Karpas-422 (cell line): ENCODE results near the gene DYRK1A. TPM values are rescaled to one million over a fixed set of nuclear protein-coding genes. Genes with fewer than 3 reads are reported as not detected.

Experiments used
- DNase-seq: peaks from one replicate; pipeline ENCODE4 v3.0.0-alpha.2; 2015
- H2AFZ ChIP-seq: fragments of 200-600 bp; sonication (generic); 2 replicates; pipeline ENCODE4 v1.6.1; 2014; ENCODE audit warnings: antibody characterized with exemption, low read length, mixed read lengths
- H3K27ac ChIP-seq: fragments of 200-600 bp; sonication (generic); 2 replicates; pipeline ENCODE4 v1.5.1; 2014; ENCODE audit warnings: mild to moderate bottlenecking, low read length, moderate library complexity
- H3K27me3 ChIP-seq: fragments of 200-600 bp; sonication (generic); 2 replicates; pipeline ENCODE4 v1.6.1; 2014; ENCODE audit warnings: low read length, mixed read lengths
- H3K36me3 ChIP-seq: fragments of 200-600 bp; sonication (generic); 2 replicates; pipeline ENCODE4 v1.6.1; 2014; ENCODE audit warnings: low read length, mixed read lengths; ENCODE audit not compliant: insufficient read depth
- H3K4me1 ChIP-seq: fragments of 200-600 bp; sonication (generic); 2 replicates; pipeline ENCODE4 v1.6.1; 2014; ENCODE audit warnings: mild to moderate bottlenecking, low read length, mixed read lengths
- H3K4me2 ChIP-seq: fragments of 200-600 bp; sonication (generic); 2 replicates; pipeline ENCODE4 v1.6.1; 2014; ENCODE audit warnings: low read length, low read depth, mild to moderate bottlenecking; ENCODE audit not compliant: poor library complexity, severe bottlenecking
- H3K4me3 ChIP-seq: fragments of 200-600 bp; sonication (generic); 2 replicates; pipeline ENCODE4 v1.5.1; 2014; ENCODE audit warnings: mild to moderate bottlenecking, antibody characterized with exemption, low read length, mixed read lengths
- H3K79me2 ChIP-seq: fragments of 200-600 bp; sonication (generic); 2 replicates; pipeline ENCODE4 v1.6.1; 2014; ENCODE audit warnings: mild to moderate bottlenecking, low read length, mixed read lengths
- H3K9ac ChIP-seq: fragments of 200-600 bp; sonication (generic); 2 replicates; pipeline ENCODE4 v1.6.0; 2014; ENCODE audit warnings: low read length
- H3K9me2 ChIP-seq: fragments of 200-600 bp; sonication (generic), shearing (Covaris generic); replicated peaks from 2 replicates; pipeline ENCODE4 v1.6.0; 2014; ENCODE audit warnings: mild to moderate bottlenecking, low read length, moderate library complexity; ENCODE audit not compliant: insufficient read depth
- H3K9me3 ChIP-seq: fragments of 300-700, 200-600 bp; sonication (generic); 2 replicates; pipeline ENCODE4 v1.6.1; 2014; ENCODE audit warnings: low read length, mixed read lengths
- H4K20me1 ChIP-seq: fragments of 200-600 bp; sonication (generic); 2 replicates; pipeline ENCODE4 v1.6.1; 2014; ENCODE audit warnings: mild to moderate bottlenecking, antibody characterized with exemption, low read length, low read depth; ENCODE audit not compliant: insufficient read depth
- total RNA-seq: library from RNA; depleted of rRNA; stranded (reverse); fragments of >200 nt; shearing (Covaris generic); gene quantifications from 2 replicates; pipeline ENCODE4 v1.2.3, GENCODE V29; 2014; ENCODE audit warnings: low replicate concordance

DYRK1A gene
- total RNA-seq, 1 experiment from 2014 or later, result 98.2 TPM

DNA sequence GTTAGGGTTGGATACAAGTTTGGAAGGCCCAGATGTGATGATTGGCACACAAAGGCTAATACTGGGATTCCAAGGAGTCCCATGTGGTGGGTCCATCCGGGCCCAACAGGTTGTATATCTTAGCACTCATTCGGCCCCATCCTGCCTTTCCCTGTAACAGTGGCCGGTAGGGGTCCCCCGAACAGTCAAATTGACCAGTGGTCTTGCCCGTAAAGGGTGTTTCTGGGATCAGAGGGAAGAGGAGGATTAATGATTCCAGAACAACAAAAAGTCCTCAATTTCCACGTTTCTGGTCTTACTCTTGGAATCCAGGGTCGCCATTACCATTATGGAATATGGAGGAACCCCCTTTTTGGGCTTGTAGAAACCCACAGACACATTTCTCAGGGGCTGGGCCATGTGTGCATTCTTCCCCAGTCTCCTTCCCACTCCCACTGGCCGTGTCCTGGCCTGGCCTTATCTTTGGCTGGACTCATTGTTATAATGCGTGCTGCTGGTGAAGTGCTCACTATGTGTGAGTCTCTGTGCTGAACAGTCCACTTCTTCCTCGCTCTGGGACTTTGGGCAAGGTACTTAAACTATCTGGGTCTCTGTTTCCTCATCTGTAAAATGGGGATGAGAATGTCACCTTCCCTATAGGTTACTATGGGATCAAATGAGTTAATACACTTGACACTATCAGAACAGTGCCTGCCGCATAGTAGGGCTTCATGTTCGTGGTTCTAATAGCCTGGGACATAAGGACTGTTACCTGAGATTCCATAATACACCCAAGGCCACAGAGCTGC, 161.8 kb downstream of the DYRK1A start:
- Histone ChIP-seq H3K79me2 (no peaks in the 10 kb centered on the region), H3K4me2 (no peak overlapping the region), H3K4me1 (peaks cover 6% of the 10 kb centered on the region), H3K9ac (no peak overlapping the region), H3K36me3 (no peaks in the 10 kb centered on the region), H2AFZ (no peak overlapping the region), H4K20me1 (peaks cover 12% of the 10 kb centered on the region), H3K27ac (no peak overlapping the region), H3K4me3 (no peak overlapping the region), H3K9me3 (no peaks in the 10 kb centered on the region), H3K9me2 (no peaks in the 10 kb centered on the region), H3K27me3 (no peaks in the 10 kb centered on the region)
- no peak for DNase-seq

DNA sequence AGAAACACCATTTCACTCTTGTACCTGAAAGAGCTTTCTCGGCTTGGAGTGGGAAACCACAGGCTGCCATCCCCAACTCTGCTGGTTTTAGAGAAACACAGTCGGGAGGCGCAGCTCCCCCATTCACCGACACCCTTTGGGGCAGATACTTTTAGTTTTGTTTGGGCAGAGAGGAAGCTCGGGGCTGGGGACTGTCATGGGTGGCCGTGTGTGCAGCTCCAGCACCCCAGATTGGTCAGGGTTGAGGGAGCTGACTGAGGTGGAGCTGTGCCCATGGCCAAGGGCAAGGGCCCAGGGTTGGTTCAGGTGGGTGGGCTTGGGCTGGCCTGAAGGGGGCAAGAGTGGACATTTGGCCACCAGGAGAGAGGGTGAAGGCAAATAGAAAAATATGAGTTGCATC, 163.1 kb downstream of the DYRK1A start:
- H3K9ac ChIP-seq, result no peak overlapping the region
- peaks cover 14% of the 10 kb centered on the region for H4K20me1 ChIP-seq
- H3K27ac ChIP-seq, result no peak overlapping the region
- no peaks in the 10 kb centered on the region for H3K79me2 ChIP-seq
- H3K27me3 ChIP-seq, result no peaks in the 10 kb centered on the region
- H2AFZ ChIP-seq, result no peak overlapping the region
- no peaks in the 10 kb centered on the region for H3K36me3 ChIP-seq
- H3K9me2 ChIP-seq, result no peaks in the 10 kb centered on the region
- no peak for DNase-seq
- no peaks in the 10 kb centered on the region for H3K9me3 ChIP-seq
- H3K4me2 ChIP-seq, result no peak overlapping the region
- peaks cover 7% of the 10 kb centered on the region for H3K4me1 ChIP-seq
- H3K4me3 ChIP-seq, result no peak overlapping the region

DNA sequence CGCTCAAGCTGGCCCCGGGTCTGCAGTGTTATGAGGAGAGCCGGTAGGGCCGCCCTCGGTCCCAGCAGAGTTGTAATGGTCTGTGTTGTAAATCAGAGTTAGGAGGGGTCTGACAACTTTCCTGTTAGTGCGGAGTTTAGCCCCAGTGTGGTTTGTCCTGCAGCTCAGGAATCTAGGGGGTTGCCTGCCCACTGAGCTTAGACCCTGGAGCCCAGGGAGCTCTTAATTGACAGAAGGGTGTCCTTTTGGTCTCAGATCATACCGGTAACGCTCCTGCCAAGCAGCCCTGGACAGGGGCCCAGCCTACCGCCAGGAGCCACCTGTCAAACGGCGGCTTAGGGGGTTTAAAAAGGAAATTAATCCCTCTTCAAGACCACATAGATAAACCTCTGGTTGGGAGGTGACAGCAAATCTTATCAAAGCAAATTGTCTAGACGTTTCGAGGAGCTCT, 164.4 kb downstream of the DYRK1A start:
- no peak overlapping the region for H3K4me3 ChIP-seq
- H3K27me3 ChIP-seq, result no peaks in the 10 kb centered on the region
- no peak overlapping the region for H2AFZ ChIP-seq
- H4K20me1 ChIP-seq, result peaks cover 14% of the 10 kb centered on the region
- H3K9me3 ChIP-seq, result no peaks in the 10 kb centered on the region
- H3K4me2 ChIP-seq, result no peak overlapping the region
- no peaks in the 10 kb centered on the region for H3K79me2 ChIP-seq
- H3K36me3 ChIP-seq, result no peaks in the 10 kb centered on the region
- no peak overlapping the region for H3K9ac ChIP-seq
- no peak for DNase-seq
- no peak overlapping the region for H3K27ac ChIP-seq
- H3K4me1 ChIP-seq, result peaks cover 7% of the 10 kb centered on the region
- no peaks in the 10 kb centered on the region for H3K9me2 ChIP-seq

DNA sequence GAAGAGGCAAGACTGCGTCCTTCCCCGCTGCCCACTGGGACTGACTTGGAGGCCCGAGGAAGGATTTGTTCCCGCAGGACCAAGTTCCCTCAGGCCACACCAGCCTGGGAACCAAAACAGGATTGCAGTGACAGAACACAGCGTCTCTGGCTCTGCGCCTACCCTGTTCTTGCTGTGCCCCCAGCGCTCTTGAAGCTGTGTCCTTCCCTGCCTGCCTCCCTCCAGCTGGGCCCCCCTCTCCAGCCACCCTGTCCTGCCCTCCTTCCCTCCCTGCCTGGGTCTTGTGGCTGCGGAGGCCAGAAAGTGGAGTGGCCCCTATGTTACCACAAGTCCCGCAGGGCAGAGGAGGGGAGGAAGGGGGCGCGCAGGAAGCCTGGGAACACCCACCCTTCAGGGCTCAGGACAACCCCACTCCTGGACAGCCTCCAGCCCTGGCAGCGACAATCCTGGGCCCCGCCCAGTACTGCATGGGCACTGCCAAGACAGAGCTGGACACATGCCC, 164.9 kb downstream of the DYRK1A start:
- Histone ChIP-seq H3K4me1 (peaks cover 7% of the 10 kb centered on the region), H3K36me3 (no peaks in the 10 kb centered on the region), H3K9me3 (no peaks in the 10 kb centered on the region), H3K79me2 (no peaks in the 10 kb centered on the region), H3K9ac (no peak overlapping the region), H3K4me3 (no peak overlapping the region), H2AFZ (no peak overlapping the region), H3K9me2 (no peaks in the 10 kb centered on the region), H3K27ac (no peak overlapping the region), H4K20me1 (peaks cover 14% of the 10 kb centered on the region), H3K27me3 (no peaks in the 10 kb centered on the region), H3K4me2 (no peak overlapping the region)
- DNase-seq, result no peak

DNA sequence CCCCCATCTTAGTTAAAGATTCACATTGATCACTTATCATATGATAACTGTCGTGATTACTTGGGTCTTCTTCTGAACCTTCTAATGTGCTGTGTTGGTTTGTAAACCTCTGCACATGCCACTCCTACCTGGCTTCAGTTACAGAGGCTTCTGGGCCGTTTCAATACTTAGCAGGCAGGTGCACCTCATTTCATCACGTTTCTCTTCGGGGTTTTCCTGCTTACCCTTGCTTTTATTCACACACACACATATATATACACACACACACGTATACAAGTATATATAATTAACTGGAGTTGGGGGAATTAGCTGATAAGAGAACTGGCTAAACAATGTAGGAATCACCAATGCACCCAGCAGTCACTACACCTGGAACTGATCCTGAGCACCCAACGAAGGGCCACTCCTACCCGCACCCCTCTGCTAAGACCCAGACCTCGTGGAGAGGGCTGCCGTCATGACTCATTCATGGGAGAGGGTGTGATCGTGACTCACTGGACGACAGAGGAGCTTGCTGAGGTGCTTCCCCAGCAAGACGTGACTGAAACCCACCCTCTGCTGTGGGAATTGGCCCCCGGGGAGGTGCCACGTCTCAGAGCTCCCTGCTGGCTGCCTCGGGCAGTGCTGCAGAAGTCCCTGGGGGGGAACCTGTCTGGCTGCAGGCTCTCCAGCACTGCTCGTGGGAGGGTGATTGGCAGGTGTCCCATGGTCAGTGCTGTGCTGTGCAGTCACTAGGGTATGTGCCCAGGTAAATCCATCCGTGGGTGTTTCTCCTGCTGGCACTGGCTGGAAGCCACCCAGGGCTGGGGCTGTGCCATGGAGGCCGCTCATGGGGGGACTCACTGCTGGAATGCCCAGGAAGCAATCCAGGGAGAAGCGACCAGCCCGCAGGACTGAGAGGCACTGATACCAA, 166.6 kb downstream of the DYRK1A start:
- H3K27ac ChIP-seq, result no peak overlapping the region
- 0 out of 2 replicates have a peak, but pooled peaks cover 6% of the 10 kb centered on the region for H4K20me1 ChIP-seq
- peaks cover 7% of the 10 kb centered on the region for H3K4me1 ChIP-seq
- H3K9me3 ChIP-seq, result no peaks in the 10 kb centered on the region
- no peaks in the 10 kb centered on the region for H3K36me3 ChIP-seq
- H2AFZ ChIP-seq, result no peak overlapping the region
- H3K27me3 ChIP-seq, result no peaks in the 10 kb centered on the region
- no peak for DNase-seq
- no peak overlapping the region for H3K4me3 ChIP-seq
- H3K9me2 ChIP-seq, result no peaks in the 10 kb centered on the region
- no peak overlapping the region for H3K9ac ChIP-seq
- H3K79me2 ChIP-seq, result no peaks in the 10 kb centered on the region
- no peak overlapping the region for H3K4me2 ChIP-seq

DNA sequence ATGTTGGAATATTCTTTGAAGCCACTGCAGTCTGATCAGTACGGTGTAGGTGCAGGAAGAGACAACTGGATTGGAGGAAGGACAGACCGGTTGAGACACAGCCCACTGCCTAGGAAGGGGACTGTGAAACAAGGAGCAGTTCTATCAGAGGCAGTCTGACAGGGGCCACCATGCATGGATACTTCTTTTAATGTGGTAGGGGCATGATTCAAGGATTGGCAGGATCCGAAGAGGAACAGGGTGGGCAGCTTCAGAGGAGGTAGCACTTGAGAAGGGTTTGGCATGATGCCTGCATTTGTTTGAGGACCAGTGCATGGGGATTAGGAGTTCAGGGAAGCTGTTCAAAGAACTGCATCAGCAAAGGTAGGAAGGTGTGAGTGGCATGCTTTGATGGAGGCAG, 167.9 kb downstream of the DYRK1A start:
- Histone ChIP-seq H3K4me3 (no peak overlapping the region), H3K9me2 (no peaks in the 10 kb centered on the region), H3K27ac (no peak overlapping the region), H3K9me3 (no peaks in the 10 kb centered on the region), H2AFZ (no peak overlapping the region), H3K36me3 (no peaks in the 10 kb centered on the region), H3K27me3 (no peaks in the 10 kb centered on the region), H4K20me1 (0 out of 2 replicates have a peak, but pooled peaks cover 6% of the 10 kb centered on the region), H3K9ac (no peak overlapping the region), H3K4me2 (no peak overlapping the region), H3K79me2 (no peaks in the 10 kb centered on the region), H3K4me1 (peaks cover 7% of the 10 kb centered on the region)
- DNase-seq, result no peak

DNA sequence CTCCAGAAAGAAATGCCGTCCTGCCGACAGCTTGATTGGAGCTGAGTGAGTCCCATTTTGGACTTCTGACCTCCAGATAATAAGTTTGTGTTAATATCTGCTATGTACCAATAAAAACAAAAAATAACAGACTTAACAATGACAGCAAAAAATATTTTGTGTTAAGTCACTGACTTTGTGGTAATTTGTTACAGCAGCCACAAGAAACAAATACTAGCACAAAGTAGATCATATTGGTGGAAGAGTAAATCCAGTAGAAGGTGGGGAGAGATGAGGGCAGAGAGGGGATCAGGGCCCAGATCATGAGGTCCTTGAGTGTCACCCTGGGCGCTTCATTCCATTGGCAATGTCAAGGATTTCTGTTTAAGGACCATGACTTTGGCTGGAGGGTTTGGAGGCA, 168.6 kb downstream of the DYRK1A start:
- Histone ChIP-seq H3K4me1 (peaks cover 7% of the 10 kb centered on the region), H3K4me3 (no peak overlapping the region), H3K9me2 (no peaks in the 10 kb centered on the region), H3K9ac (no peak overlapping the region), H3K36me3 (no peaks in the 10 kb centered on the region), H4K20me1 (0 out of 2 replicates have a peak, but pooled peaks cover 6% of the 10 kb centered on the region), H3K27me3 (no peaks in the 10 kb centered on the region), H3K27ac (no peak overlapping the region), H2AFZ (no peak overlapping the region), H3K79me2 (no peaks in the 10 kb centered on the region), H3K9me3 (no peaks in the 10 kb centered on the region), H3K4me2 (no peak overlapping the region)
- DNase-seq, result no peak

DNA sequence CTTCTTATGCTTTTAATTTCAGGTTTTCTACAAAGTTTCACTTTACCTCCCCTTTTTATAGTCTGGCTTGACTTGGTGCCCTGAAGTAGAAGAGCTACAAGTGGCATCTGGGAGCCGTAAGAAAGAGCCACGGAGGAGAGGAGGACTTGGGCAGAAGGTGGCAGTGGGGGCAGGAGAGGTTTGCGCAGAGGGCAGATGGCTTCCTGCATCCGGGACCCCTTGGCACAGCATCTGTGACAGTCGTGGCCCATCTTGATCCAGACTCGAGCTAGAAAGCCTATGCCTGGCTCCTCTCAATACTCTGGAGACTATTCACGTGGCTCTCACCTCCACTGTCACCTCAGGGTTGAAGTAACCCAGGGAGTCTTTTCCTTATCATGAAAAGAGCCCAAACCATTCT, 169.1 kb downstream of the DYRK1A start:
- H4K20me1 ChIP-seq, result 0 out of 2 replicates have a peak, but pooled peaks cover 6% of the 10 kb centered on the region
- H3K9me2 ChIP-seq, result no peaks in the 10 kb centered on the region
- H3K27ac ChIP-seq, result no peak overlapping the region
- H3K79me2 ChIP-seq, result no peaks in the 10 kb centered on the region
- no peak for DNase-seq
- no peak overlapping the region for H2AFZ ChIP-seq
- peaks cover 7% of the 10 kb centered on the region for H3K4me1 ChIP-seq
- no peaks in the 10 kb centered on the region for H3K9me3 ChIP-seq
- no peak overlapping the region for H3K9ac ChIP-seq
- H3K4me2 ChIP-seq, result no peak overlapping the region
- no peaks in the 10 kb centered on the region for H3K36me3 ChIP-seq
- H3K27me3 ChIP-seq, result no peaks in the 10 kb centered on the region
- no peak overlapping the region for H3K4me3 ChIP-seq
